HG02642 (cell line): ENCODE measurements around the gene ZNF385C.

ENCODE experiments used
- ATAC-seq: cut with Tn5 transposase; IDR thresholded peaks from one replicate; pipeline ENCODE4 v1.9.1; 2021; ENCODE audit warnings: mild to moderate bottlenecking; ENCODE audit not compliant: unreplicated experiment, poor library complexity

ZNF385C gene

GRCh38 chr17:42087042-42087701 is 11.1 kb downstream of the ZNF385C start:
- no peak for ATAC-seq

- ATAC-seq, result no peak
Measured at GRCh38 chr17:42081516-42082129, 16.6 kb downstream of the ZNF385C start.

- ATAC-seq, result no peak
Measured at GRCh38 chr17:42079541-42079940, 18.7 kb downstream of the ZNF385C start.

- no peak for ATAC-seq
Measured at GRCh38 chr17:42078396-42079043, 19.8 kb downstream of the ZNF385C start.

- ATAC-seq, result no peak
Measured at GRCh38 chr17:42077755-42078154, 20.5 kb downstream of the ZNF385C start.

- ATAC-seq, result no peak
Measured at GRCh38 chr17:42076797-42077559, 21.3 kb downstream of the ZNF385C start.

- ATAC-seq, result no peak
Measured at GRCh38 chr17:42075789-42076188, 22.5 kb downstream of the ZNF385C start.

- no peak for ATAC-seq
Measured at GRCh38 chr17:42072323-42073187, 25.7 kb downstream of the ZNF385C start.

- ATAC-seq, result no peak
Measured at GRCh38 chr17:42071810-42072209, 26.5 kb downstream of the ZNF385C start.

- ATAC-seq, result no peak
Measured at GRCh38 chr17:42068979-42069378, 29.3 kb downstream of the ZNF385C start.

GRCh38 chr17:42067371-42068091 is 30.7 kb downstream of the ZNF385C start:
- ATAC-seq, result no peak

- no peak for ATAC-seq
Measured at GRCh38 chr17:42065201-42065600, 33.1 kb downstream of the ZNF385C start.

- ATAC-seq, result no peak
Measured at GRCh38 chr17:42062681-42063080, 35.6 kb downstream of the ZNF385C start.

GRCh38 chr17:42061646-42062487 is 36.4 kb downstream of the ZNF385C start:
- ATAC-seq, result no peak

- ATAC-seq, result no peak
Measured at GRCh38 chr17:42060231-42060630, 38.0 kb downstream of the ZNF385C start.

- no peak for ATAC-seq
Measured at GRCh38 chr17:42059815-42060214, 38.5 kb downstream of the ZNF385C start.

- no peak for ATAC-seq
Measured at GRCh38 chr17:42058063-42058462, 40.2 kb downstream of the ZNF385C start.

- ATAC-seq, result no peak
Measured at GRCh38 chr17:42056635-42057034, 41.6 kb downstream of the ZNF385C start.

GRCh38 chr17:42055496-42055895 is 42.8 kb downstream of the ZNF385C start:
- no peak for ATAC-seq
